Stimulated activated CD8-positive, alpha-beta memory T cell treated with anti-CD3 and anti-CD28 coated beads, Interleukin-15, amount 100 ng/mL, for 24 hours (primary cell): ENCODE data around the gene POLDIP2.

Experiments used
- DNase-seq: peaks from one replicate; pipeline ENCODE4 v3.0.0-alpha.2; 2020; ENCODE audit warnings: low read depth

Gene POLDIP2

GRCh38 chr17:28315846-28316705 lies 41.3 kb downstream of the POLDIP2 start:
- DNase-seq: no peak

DNA sequence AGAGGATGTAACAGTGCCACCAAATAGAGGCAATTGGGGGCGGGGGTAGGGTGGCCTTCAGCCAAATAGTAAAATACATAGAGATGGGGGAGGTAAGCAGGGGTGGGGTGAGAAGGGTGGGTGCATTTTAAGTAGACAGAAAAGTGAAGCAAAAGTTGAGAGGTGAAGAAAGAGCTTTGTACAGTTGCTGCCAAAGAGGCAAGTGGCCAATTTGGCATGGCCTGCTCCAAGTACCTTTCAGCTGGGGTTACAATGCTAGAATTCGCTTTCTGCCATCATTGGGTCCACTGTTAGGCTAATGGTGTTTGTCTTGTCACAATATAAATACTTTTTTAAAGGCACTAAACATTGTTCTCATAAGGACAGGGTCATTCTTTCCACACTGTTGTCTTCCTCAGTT lies 43.5 kb downstream of the POLDIP2 start:
- no peak for DNase-seq

- DNase-seq: no peak
These were observed 50.3 kb downstream of the POLDIP2 start for GRCh38 chr17:28306954-28307401.

DNA sequence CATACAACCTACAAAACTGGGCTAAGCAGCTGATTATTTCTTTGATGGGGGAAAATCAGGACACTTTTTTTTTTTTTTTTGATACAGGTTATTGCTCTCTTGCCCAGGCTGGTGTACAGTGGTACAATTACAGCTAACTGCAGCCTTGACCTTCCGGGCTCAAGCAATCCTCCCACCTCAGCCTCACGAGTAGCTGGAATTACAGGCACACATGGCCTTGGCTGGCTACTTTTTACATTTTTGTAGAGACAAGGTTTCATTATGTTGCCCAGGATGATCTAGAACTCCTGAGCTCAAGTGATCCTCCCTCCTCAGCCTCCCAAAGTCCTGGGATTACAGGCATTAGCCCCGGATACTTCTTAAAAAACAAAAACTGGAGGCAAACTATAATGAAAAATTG lies 58.9 kb downstream of the POLDIP2 start:
- DNase-seq: no peak
